DMS53 treated with DMSO at 0.1 percent for 48 hours (cell line): ENCODE measurements around the gene MEMO1.

Experiments
- DNase-seq: peaks from one replicate; lab custom pipeline; 2025; ENCODE audit not compliant: unreplicated experiment; lab: John Stamatoyannopoulos, UW

Gene MEMO1

DNA sequence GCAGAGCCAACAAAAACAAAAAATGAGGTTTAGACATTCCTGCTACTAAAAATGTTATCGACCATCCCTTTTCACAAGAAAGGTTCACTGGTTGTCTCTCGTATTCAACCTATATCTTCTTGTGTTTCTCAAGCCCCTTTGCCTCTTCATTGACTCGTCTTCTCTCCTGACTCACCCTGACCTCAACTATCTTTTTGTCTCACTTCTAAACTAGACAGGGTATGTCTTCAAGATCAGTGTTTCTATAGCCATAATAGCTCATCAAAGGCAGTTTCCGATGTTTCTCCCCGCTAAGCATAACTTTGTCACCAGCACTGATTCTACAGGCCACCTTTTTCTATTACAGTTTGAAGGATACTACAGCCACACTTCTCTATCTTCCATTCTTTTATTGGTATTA, 178.4 kb downstream of the MEMO1 start:
- DNase-seq = no peak

DNA sequence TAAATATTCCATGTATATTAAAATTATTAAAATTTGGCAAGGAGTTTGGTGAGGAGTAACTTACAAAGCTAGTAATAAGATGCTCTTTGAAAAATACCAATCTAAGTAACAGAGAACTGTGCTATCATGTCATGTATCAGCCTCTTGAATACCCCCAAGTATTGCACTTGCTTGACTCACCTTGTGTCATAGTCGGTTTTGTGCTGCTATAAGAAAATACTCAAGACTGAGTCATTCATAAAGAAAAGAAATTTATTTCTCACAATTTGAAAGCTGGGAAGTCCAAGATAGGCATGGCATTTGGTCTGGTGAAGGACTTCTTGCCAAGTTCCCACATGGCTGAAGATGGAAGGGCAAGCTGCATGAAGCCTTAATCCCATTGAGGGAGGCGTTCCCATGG, 179.2 kb downstream of the MEMO1 start:
- no peak for DNase-seq

DNA sequence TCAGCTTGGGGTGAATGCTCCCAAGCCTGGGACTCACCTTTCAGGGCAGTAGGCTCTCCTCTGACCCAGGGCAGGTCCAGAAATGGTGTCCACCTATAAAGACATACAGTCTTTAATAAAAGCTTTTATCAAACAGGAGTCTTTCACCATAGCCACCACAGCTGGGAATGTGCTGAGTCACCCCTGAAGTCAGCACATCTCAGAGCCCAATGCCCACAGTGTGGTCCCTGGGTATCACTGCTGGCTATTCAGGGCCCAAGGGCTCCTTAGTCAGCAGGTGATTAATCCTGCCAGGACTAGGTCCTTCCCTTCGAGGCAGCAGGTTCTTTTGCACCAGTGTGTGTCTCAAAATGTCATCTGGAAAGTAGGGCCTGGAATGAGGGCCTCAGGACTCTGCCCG, 181.9 kb downstream of the MEMO1 start:
- no peak for DNase-seq

DNA sequence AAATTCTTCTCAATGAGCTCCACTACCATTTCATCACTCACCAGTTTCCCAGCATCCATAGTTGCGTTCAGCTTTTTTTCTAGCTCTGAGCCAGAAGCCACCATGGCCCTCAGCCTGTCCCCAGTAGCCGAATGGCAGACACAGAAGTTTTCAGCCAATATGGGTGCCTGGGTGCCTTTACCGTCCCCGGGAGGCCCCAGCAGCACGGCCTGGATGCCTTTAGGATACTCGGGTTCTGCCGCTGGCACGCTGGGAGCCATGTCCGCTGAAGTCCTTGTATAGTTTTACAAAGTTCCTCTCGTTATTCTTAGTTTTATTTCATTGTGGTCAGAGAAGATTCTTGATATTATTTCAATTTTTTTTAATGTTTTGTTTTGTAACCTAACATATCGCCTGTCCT, 187.2 kb downstream of the MEMO1 start:
- DNase-seq = no peak

DNA sequence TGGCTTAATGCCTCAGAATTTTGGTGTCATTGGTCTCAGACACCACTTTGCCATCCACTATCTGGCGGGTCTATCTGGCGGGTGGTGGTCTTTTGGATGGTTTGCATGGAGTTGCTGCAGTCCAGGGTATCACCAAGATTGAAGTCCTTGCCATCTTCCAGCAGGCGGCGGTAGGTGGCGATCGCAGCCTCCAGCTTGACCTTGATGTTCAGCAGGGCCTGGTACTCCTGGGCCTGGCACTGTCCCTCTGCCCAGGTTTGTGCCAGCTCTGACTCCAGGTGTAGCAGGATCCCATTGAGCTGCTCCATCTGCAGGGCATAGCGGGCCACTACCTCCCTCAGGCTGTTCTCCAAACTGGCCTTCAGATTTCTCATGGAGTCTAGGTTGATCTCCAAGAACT, 188.2 kb downstream of the MEMO1 start:
- DNase-seq = no peak
